MM.1S (cell line): ENCODE results near the gene LEMD3.

Experiments
- DNase-seq: peaks from one replicate; pipeline ENCODE4 v3.0.0-alpha.2; 2015
- H2AFZ ChIP-seq: fragments of 300-600 bp; sonication (generic); 2 replicates; pipeline ENCODE4 v1.6.0; 2016; ENCODE audit warnings: antibody characterized with exemption, low read length
- H3F3A ChIP-seq: fragments of 300-600 bp; sonication (generic); 2 replicates; pipeline ENCODE4 v1.6.1; 2016; ENCODE audit warnings: mild to moderate bottlenecking, antibody characterized with exemption, low read length, moderate library complexity, mixed read lengths; ENCODE audit not compliant: insufficient read depth
- H3K27ac ChIP-seq: fragments of 300-600 bp; sonication (generic); 2 replicates; pipeline ENCODE4 v1.5.1; 2016; ENCODE audit warnings: mild to moderate bottlenecking, low read length
- H3K27me3 ChIP-seq: fragments of 300-600 bp; sonication (generic); replicated peaks from 2 replicates; pipeline ENCODE4 v1.6.0; 2016; ENCODE audit warnings: low read length; ENCODE audit not compliant: insufficient read depth
- H3K36me3 ChIP-seq: fragments of 300-600 bp; sonication (generic); replicated peaks from 2 replicates; pipeline ENCODE4 v1.6.1; 2016; ENCODE audit warnings: mild to moderate bottlenecking, low read length, mixed read lengths; ENCODE audit not compliant: insufficient read depth
- H3K4me1 ChIP-seq: fragments of 300-600 bp; sonication (generic); 2 replicates; pipeline ENCODE4 v1.6.1; 2016; ENCODE audit warnings: low read length, mixed read lengths
- H3K4me2 ChIP-seq: fragments of 300-600 bp; sonication (generic); 2 replicates; pipeline ENCODE4 v1.6.0; 2016; ENCODE audit warnings: low read depth, low read length
- H3K4me3 ChIP-seq: fragments of 300-600 bp; sonication (generic); 2 replicates; pipeline ENCODE4 v1.5.1; 2016; ENCODE audit warnings: low read length, mixed read lengths
- H3K79me2 ChIP-seq: fragments of 300-600 bp; sonication (generic); 2 replicates; pipeline ENCODE4 v1.6.1; 2016; ENCODE audit warnings: mixed run types, low read length, mixed read lengths
- H3K9ac ChIP-seq: fragments of 300-600 bp; sonication (generic); 2 replicates; pipeline ENCODE4 v1.6.1; 2016; ENCODE audit warnings: low read length, mixed read lengths
- H3K9me2 ChIP-seq: fragments of 300-600 bp; sonication (generic); replicated peaks from 2 replicates; pipeline ENCODE4 v1.6.1; 2016; ENCODE audit warnings: mild to moderate bottlenecking, low read length, mixed read lengths; ENCODE audit not compliant: insufficient read depth
- H3K9me3 ChIP-seq: fragments of 300-600 bp; sonication (generic); replicated peaks from 2 replicates; pipeline ENCODE4 v1.6.1; 2016; ENCODE audit warnings: mild to moderate bottlenecking, low read length, mixed read lengths; ENCODE audit not compliant: insufficient read depth
- H4K20me1 ChIP-seq: fragments of 300-600 bp; sonication (generic); 2 replicates; pipeline ENCODE4 v1.6.1; 2016; ENCODE audit warnings: mild to moderate bottlenecking, low read length, moderate library complexity, mixed read lengths; ENCODE audit not compliant: insufficient read depth
- EZH2 ChIP-seq: fragments of 300-600 bp; sonication (generic); optimal IDR thresholded peaks from 2 replicates; pipeline ENCODE3; 2017; ENCODE audit warnings: low read depth, mild to moderate bottlenecking, antibody characterized with exemption, low read length, mixed read lengths
- EZH2phosphoT487 ChIP-seq: fragments of 300-600 bp; sonication (generic); IDR thresholded peaks from 2 replicates; pipeline ENCODE4 v1.6.1; 2018; ENCODE audit warnings: antibody characterized with exemption, low read length
- TF ChIP-seq, protein P1 (sequence below): fragments of 300-600 bp; sonication (generic); IDR thresholded peaks from 2 replicates; pipeline ENCODE4 v1.5.1; 2016; ENCODE audit warnings: antibody characterized with exemption, low read length, mixed read lengths

LEMD3 gene

GRCh38 chr12:65203376-65203775 lies 34.0 kb downstream of the LEMD3 start:
- peaks cover 53% of the 10 kb centered on the region for H3K4me1 ChIP-seq

DNA sequence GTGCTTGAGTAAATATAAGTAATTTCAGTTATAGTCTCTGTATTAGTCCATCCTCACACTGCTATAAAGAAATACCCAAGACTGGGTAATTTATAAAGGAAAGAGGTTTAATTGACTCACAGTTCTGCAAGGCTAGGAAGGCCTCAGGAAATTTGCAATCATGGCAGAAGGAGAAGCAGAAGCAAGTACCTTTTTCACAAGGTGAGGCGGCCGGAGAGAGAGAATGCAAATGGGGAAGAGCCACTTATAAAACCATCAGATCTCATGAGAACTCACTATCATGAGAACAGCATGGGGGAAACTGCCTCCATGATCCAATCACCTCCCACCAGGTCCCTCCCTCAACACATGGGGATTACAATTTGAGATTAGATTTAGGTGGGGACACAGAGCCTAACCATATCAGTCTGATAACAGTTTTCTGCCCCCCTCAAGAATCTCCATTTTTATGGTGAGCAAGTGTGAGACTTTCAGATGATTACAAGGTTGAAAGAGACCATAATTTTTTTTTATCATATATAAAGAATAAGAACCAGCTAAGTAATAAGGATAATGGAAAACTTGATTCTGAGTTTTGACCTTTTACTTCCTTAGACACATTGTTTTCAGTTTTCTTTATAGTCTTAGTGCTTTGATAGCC lies 35.6 kb downstream of the LEMD3 start:
- DNase-seq = no peak
- Histone ChIP-seq H3K4me1 (peaks cover 62% of the 10 kb centered on the region), H3K36me3 (no peaks in the 10 kb centered on the region), H3K9me3 (no peaks in the 10 kb centered on the region), H4K20me1 (no peaks in the 10 kb centered on the region), H3F3A (peaks cover 24% of the 10 kb centered on the region), H3K4me3 (no peak overlapping the region), H3K9ac (no peak overlapping the region), H2AFZ (no peak overlapping the region), H3K27me3 (no peaks in the 10 kb centered on the region), H3K27ac (peak overlapping the region; percentile 38; the same call in 1 of the 2 replicates), H3K79me2 (peaks cover 98% of the 10 kb centered on the region), H3K9me2 (no peaks in the 10 kb centered on the region), H3K4me2 (peak overlapping the region; percentile 30)
- TF ChIP-seq EZH2phosphoT487 (no peak), EZH2 (no peak)
- TF ChIP-seq, protein P1, sequence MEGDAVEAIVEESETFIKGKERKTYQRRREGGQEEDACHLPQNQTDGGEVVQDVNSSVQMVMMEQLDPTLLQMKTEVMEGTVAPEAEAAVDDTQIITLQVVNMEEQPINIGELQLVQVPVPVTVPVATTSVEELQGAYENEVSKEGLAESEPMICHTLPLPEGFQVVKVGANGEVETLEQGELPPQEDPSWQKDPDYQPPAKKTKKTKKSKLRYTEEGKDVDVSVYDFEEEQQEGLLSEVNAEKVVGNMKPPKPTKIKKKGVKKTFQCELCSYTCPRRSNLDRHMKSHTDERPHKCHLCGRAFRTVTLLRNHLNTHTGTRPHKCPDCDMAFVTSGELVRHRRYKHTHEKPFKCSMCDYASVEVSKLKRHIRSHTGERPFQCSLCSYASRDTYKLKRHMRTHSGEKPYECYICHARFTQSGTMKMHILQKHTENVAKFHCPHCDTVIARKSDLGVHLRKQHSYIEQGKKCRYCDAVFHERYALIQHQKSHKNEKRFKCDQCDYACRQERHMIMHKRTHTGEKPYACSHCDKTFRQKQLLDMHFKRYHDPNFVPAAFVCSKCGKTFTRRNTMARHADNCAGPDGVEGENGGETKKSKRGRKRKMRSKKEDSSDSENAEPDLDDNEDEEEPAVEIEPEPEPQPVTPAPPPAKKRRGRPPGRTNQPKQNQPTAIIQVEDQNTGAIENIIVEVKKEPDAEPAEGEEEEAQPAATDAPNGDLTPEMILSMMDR = no peak

More at GRCh38 chr12:65203376-65203775, 34.0 kb downstream of the LEMD3 start:
- H3K4me2 ChIP-seq = no peak overlapping the region
- H3K9me2 ChIP-seq = no peaks in the 10 kb centered on the region
- no peaks in the 10 kb centered on the region for H3K27me3 ChIP-seq
- TF ChIP-seq, protein P1 = no peak
- TF ChIP-seq EZH2 (no peak), EZH2phosphoT487 (no peak)
- H3K36me3 ChIP-seq = no peaks in the 10 kb centered on the region
- no peaks in the 10 kb centered on the region for H4K20me1 ChIP-seq
- H3K27ac ChIP-seq = no peak overlapping the region
- peaks cover 98% of the 10 kb centered on the region for H3K79me2 ChIP-seq
- no peak overlapping the region for H3K9ac ChIP-seq
- H3K4me3 ChIP-seq = no peak overlapping the region
- H2AFZ ChIP-seq = no peak overlapping the region
- peaks cover 8% of the 10 kb centered on the region for H3F3A ChIP-seq
- DNase-seq = no peak
- no peaks in the 10 kb centered on the region for H3K9me3 ChIP-seq

GRCh38 chr12:65205886-65206285 lies 36.5 kb downstream of the LEMD3 start:
- H4K20me1 ChIP-seq = no peaks in the 10 kb centered on the region
- peak overlapping the region; percentile 38; the same call in 1 of the 2 replicates for H3K27ac ChIP-seq
- H3F3A ChIP-seq = peaks cover 27% of the 10 kb centered on the region
- peaks cover 98% of the 10 kb centered on the region for H3K79me2 ChIP-seq
- no peaks in the 10 kb centered on the region for H3K27me3 ChIP-seq
- H3K9ac ChIP-seq = no peak overlapping the region
- peaks cover 70% of the 10 kb centered on the region for H3K4me1 ChIP-seq
- H3K4me3 ChIP-seq = no peak overlapping the region
- no peaks in the 10 kb centered on the region for H3K36me3 ChIP-seq
- H3K9me2 ChIP-seq = no peaks in the 10 kb centered on the region
- no peak overlapping the region for H2AFZ ChIP-seq
- TF ChIP-seq EZH2phosphoT487 (no peak), EZH2 (no peak)
- TF ChIP-seq, protein P1 = no peak
- DNase-seq = peak; percentile 52
- no peaks in the 10 kb centered on the region for H3K9me3 ChIP-seq
- peak overlapping the region; percentile 30 for H3K4me2 ChIP-seq
